WTC11 (cell line): ENCODE data around the gene TFAP2B. TPM values are rescaled to one million over a fixed set of nuclear protein-coding genes. Genes with fewer than 3 reads are reported as not detected.

Experiments used
- ATAC-seq: fragments of 200-7000 bp; cut with Tn5 transposase; 2 replicates; pipeline ENCODE4 v1.10.0; 2021; ENCODE audit warnings: mild to moderate bottlenecking, moderate library complexity
- CTCF ChIA-PET: fragments of 300-600 bp; sonication (Branson Sonifier 250); formaldehyde crosslinking; loops from one replicate; lab custom pipeline; 2021; ENCODE audit warnings: antibody characterized with exemption; lab: Charles Lee
- POLR2A ChIA-PET: fragments of 350-600 bp; sonication (Branson Sonifier 250); formaldehyde crosslinking; loops from one replicate; lab custom pipeline; 2021; ENCODE audit warnings: antibody characterized with exemption; lab: Charles Lee
- DNase-seq: peaks from one replicate; pipeline ENCODE4 v3.0.0; 2021; ENCODE audit warnings: low spot score
- H3K27ac Mint-ChIP-seq: 2 replicates; pipeline ENCODE4 v1.8.0; 2021; ENCODE audit warnings: mixed read lengths
- H3K27me3 Mint-ChIP-seq: 2 replicates; pipeline ENCODE4 v1.8.0; 2021; ENCODE audit warnings: low read depth, mild to moderate bottlenecking, moderate library complexity, mixed read lengths
- H3K36me3 Mint-ChIP-seq: 2 replicates; pipeline ENCODE4 v1.8.0; 2021; ENCODE audit warnings: mixed read lengths
- H3K4me1 Mint-ChIP-seq: 2 replicates; pipeline ENCODE4 v1.8.0; 2022; ENCODE audit warnings: mixed read lengths
- H3K4me3 Mint-ChIP-seq: 2 replicates; pipeline ENCODE4 v1.8.0; 2021; ENCODE audit warnings: mild to moderate bottlenecking, moderate library complexity, mixed read lengths
- H3K9me3 Mint-ChIP-seq: 2 replicates; pipeline ENCODE4 v1.8.0; 2021; ENCODE audit warnings: mixed read lengths
- ATF6 ChIP-seq: sonication (generic); formaldehyde crosslinking; IDR thresholded peaks from 2 replicates; pipeline ENCODE4 v1.8.1; 2023; ENCODE audit warnings: mild to moderate bottlenecking, missing genetic modification reagents
- ELF4 ChIP-seq: sonication (generic); formaldehyde crosslinking; IDR thresholded peaks from 2 replicates; pipeline ENCODE4 v1.8.1; 2022; ENCODE audit warnings: low read depth, mild to moderate bottlenecking, moderate library complexity, missing genetic modification reagents
- ETV6 ChIP-seq: sonication (generic); formaldehyde crosslinking; IDR thresholded peaks from 2 replicates; pipeline ENCODE4 v1.8.1; 2022; ENCODE audit warnings: mild to moderate bottlenecking, missing genetic modification reagents
- GRHL2 ChIP-seq: fragments of 250-450 bp; sonication (Bioruptor Pico); IDR thresholded peaks from 2 replicates; pipeline ENCODE4 v1.8.0; 2022; ENCODE audit warnings: mild to moderate bottlenecking, moderate library complexity; ENCODE audit not compliant: insufficient replicate concordance, severe bottlenecking
- GTF2I ChIP-seq: fragments of 250-450 bp; sonication (Bioruptor Pico); conservative IDR thresholded peaks from 2 replicates; pipeline ENCODE4 v1.4.0; 2021; ENCODE audit warnings: mild to moderate bottlenecking
- HMGA2 ChIP-seq: fragments of 250-450 bp; sonication (Bioruptor Pico); IDR thresholded peaks from 2 replicates; pipeline ENCODE4 v1.4.0; 2021; ENCODE audit warnings: mild to moderate bottlenecking, moderate library complexity
- JUN ChIP-seq: sonication (generic); formaldehyde crosslinking; IDR thresholded peaks from 2 replicates; pipeline ENCODE4 v1.8.0; 2023; ENCODE audit warnings: mild to moderate bottlenecking, missing genetic modification reagents
- KAT7 ChIP-seq: sonication (generic); formaldehyde crosslinking; IDR thresholded peaks from 2 replicates; pipeline ENCODE4 v1.8.1; 2023; ENCODE audit warnings: missing genetic modification reagents, mild to moderate bottlenecking, borderline replicate concordance
- NFE2L1 ChIP-seq: sonication (generic); formaldehyde crosslinking; IDR thresholded peaks from 2 replicates; pipeline ENCODE4 v1.8.1; 2023; ENCODE audit warnings: missing genetic modification reagents
- RELA ChIP-seq: sonication (generic); formaldehyde crosslinking; IDR thresholded peaks from 2 replicates; pipeline ENCODE4 v1.8.1; 2022; ENCODE audit warnings: missing genetic modification reagents, mild to moderate bottlenecking, borderline replicate concordance
- RORB ChIP-seq: fragments of 250-450 bp; sonication (Bioruptor Pico); IDR thresholded peaks from 2 replicates; pipeline ENCODE4 v1.9.0; 2021; ENCODE audit warnings: mild to moderate bottlenecking
- TCF7 ChIP-seq: sonication (generic); formaldehyde crosslinking; IDR thresholded peaks from 2 replicates; pipeline ENCODE4 v1.8.0; 2022; ENCODE audit warnings: mild to moderate bottlenecking, low read depth, missing genetic modification reagents, moderate library complexity
- TP53 ChIP-seq: sonication (generic); formaldehyde crosslinking; IDR thresholded peaks from 2 replicates; pipeline ENCODE4 v1.8.1; 2023; ENCODE audit warnings: mild to moderate bottlenecking, missing genetic modification reagents
- ZBTB43 ChIP-seq: sonication (generic); formaldehyde crosslinking; IDR thresholded peaks from 2 replicates; pipeline ENCODE4 v1.8.1; 2023; ENCODE audit warnings: mild to moderate bottlenecking, missing genetic modification reagents
- ZNF263 ChIP-seq: sonication (generic); formaldehyde crosslinking; IDR thresholded peaks from 2 replicates; pipeline ENCODE4 v1.8.1; 2022; ENCODE audit warnings: low read depth, mild to moderate bottlenecking, moderate library complexity, missing genetic modification reagents
- total RNA-seq: library from RNA; stranded (reverse); gene quantifications from 3 replicates; pipeline ENCODE4 v1.2.3, GENCODE V29; 2021
- TF ChIP-seq, protein P1 (sequence below): sonication (generic); formaldehyde crosslinking; IDR thresholded peaks from 2 replicates; pipeline ENCODE4 v1.8.1; 2023; ENCODE audit warnings: mild to moderate bottlenecking, moderate library complexity, missing genetic modification reagents
- TF ChIP-seq, protein P2 (sequence below): sonication (generic); formaldehyde crosslinking; IDR thresholded peaks from 2 replicates; pipeline ENCODE4 v1.8.0; 2023; ENCODE audit warnings: missing genetic modification reagents
- TF ChIP-seq, protein P3 (sequence below): fragments of 250-450 bp; sonication (Bioruptor Pico); IDR thresholded peaks from 2 replicates; pipeline ENCODE4 v1.9.0; 2021; ENCODE audit warnings: moderate library complexity, mild to moderate bottlenecking, inconsistent platforms, borderline replicate concordance
- TF ChIP-seq, protein P4 (sequence below): fragments of 250-450 bp; sonication (Bioruptor Pico); IDR thresholded peaks from 2 replicates; pipeline ENCODE4 v1.9.0; 2021; ENCODE audit warnings: mild to moderate bottlenecking, borderline replicate concordance
- TF ChIP-seq, protein P5 (sequence below): sonication (generic); formaldehyde crosslinking; conservative IDR thresholded peaks from 2 replicates; pipeline ENCODE4 v1.8.1; 2023; ENCODE audit warnings: mild to moderate bottlenecking, low read depth, missing genetic modification reagents, moderate library complexity

TFAP2B gene
- total RNA-seq, 1 experiment from 2014 or later: not detected

- POLR2A ChIA-PET: interaction anchor here (1.7 kb wide), 1 partner anchor 20 kb away, joined by 5 read pairs; no protein-coding TSS in a partner anchor
- H3K4me3 Mint-ChIP-seq: peak overlapping the region; percentile 45
Observed at GRCh38 chr6:50826037-50826761, 7.5 kb downstream of the TFAP2B start.

DNA sequence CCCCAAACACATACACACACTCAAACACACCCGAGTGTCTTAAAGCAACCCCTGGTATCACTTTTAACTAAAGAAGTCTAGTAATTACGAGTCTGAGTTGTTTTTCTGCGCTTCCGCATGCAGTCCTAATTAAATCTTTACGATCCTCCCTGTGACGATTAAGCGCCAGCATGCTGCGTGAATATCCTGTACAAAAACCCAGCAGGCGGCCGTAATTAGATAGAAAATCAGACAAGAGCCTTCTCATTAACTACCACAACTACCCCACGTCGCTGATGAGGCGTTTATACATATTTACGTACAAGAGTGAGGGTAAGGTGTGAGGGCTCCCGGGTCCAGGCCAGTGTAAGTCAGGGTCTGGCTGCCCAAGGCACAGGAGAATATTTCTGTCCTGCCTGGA is 8.1 kb downstream of the TFAP2B start:
- Mint-ChIP-seq H3K4me1 (peaks cover 79% of the 10 kb centered on the region), H3K27me3 (peaks cover 100% of the 10 kb centered on the region), H3K9me3 (no peaks in the 10 kb centered on the region), H3K36me3 (no peaks in the 10 kb centered on the region), H3K4me3 (peak overlapping the region; percentile 27; the same call in 1 of the 2 replicates), H3K27ac (no peak overlapping the region)
- ChIA-PET CTCF (no interaction called here), POLR2A (no interaction called here)
- ATAC-seq: no peak
- no peak for DNase-seq
- TF ChIP-seq GTF2I (CRISPR knock-in tag) (no peak), JUN (CRISPR knock-in tag) (no peak), ZNF263 (CRISPR knock-in tag) (no peak), ZBTB43 (CRISPR knock-in tag) (no peak), ATF6 (no peak), TP53 (CRISPR knock-in tag) (no peak), ETV6 (no peak), HMGA2 (no peak), GRHL2 (CRISPR knock-in tag) (no peak)
- TF ChIP-seq, protein P1, sequence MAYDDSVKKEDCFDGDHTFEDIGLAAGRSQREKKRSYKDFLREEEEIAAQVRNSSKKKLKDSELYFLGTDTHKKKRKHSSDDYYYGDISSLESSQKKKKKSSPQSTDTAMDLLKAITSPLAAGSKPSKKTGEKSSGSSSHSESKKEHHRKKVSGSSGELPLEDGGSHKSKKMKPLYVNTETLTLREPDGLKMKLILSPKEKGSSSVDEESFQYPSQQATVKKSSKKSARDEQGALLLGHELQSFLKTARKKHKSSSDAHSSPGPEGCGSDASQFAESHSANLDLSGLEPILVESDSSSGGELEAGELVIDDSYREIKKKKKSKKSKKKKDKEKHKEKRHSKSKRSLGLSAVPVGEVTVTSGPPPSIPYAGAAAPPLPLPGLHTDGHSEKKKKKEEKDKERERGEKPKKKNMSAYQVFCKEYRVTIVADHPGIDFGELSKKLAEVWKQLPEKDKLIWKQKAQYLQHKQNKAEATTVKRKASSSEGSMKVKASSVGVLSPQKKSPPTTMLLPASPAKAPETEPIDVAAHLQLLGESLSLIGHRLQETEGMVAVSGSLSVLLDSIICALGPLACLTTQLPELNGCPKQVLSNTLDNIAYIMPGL: no peak

More at GRCh38 chr6:50826037-50826761, 7.5 kb downstream of the TFAP2B start:
- ATAC-seq: no peak
- Mint-ChIP-seq H3K27ac (no peak overlapping the region), H3K27me3 (peaks cover 100% of the 10 kb centered on the region), H3K4me1 (peaks cover 81% of the 10 kb centered on the region), H3K36me3 (no peaks in the 10 kb centered on the region), H3K9me3 (no peaks in the 10 kb centered on the region)
- CTCF ChIA-PET: interaction anchor here (3.3 kb wide), 1 partner anchor 19 kb away, joined by 14 read pairs; no protein-coding TSS in a partner anchor
- DNase-seq: no peak
- TF ChIP-seq, protein P2, sequence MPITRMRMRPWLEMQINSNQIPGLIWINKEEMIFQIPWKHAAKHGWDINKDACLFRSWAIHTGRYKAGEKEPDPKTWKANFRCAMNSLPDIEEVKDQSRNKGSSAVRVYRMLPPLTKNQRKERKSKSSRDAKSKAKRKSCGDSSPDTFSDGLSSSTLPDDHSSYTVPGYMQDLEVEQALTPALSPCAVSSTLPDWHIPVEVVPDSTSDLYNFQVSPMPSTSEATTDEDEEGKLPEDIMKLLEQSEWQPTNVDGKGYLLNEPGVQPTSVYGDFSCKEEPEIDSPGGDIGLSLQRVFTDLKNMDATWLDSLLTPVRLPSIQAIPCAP (CRISPR knock-in tag): no peak
- no peak for TF ChIP-seq RORB
- no peak for TF ChIP-seq RELA (CRISPR knock-in tag)
- TF ChIP-seq, protein P3, sequence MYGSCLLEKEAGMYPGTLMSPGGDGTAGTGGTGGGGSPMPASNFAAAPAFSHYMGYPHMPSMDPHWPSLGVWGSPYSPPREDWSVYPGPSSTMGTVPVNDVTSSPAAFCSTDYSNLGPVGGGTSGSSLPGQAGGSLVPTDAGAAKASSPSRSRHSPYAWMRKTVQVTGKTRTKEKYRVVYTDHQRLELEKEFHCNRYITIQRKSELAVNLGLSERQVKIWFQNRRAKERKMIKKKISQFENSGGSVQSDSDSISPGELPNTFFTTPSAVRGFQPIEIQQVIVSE (CRISPR knock-in tag): no peak
- TF ChIP-seq ZNF263 (CRISPR knock-in tag): no peak
- TF ChIP-seq, protein P4, sequence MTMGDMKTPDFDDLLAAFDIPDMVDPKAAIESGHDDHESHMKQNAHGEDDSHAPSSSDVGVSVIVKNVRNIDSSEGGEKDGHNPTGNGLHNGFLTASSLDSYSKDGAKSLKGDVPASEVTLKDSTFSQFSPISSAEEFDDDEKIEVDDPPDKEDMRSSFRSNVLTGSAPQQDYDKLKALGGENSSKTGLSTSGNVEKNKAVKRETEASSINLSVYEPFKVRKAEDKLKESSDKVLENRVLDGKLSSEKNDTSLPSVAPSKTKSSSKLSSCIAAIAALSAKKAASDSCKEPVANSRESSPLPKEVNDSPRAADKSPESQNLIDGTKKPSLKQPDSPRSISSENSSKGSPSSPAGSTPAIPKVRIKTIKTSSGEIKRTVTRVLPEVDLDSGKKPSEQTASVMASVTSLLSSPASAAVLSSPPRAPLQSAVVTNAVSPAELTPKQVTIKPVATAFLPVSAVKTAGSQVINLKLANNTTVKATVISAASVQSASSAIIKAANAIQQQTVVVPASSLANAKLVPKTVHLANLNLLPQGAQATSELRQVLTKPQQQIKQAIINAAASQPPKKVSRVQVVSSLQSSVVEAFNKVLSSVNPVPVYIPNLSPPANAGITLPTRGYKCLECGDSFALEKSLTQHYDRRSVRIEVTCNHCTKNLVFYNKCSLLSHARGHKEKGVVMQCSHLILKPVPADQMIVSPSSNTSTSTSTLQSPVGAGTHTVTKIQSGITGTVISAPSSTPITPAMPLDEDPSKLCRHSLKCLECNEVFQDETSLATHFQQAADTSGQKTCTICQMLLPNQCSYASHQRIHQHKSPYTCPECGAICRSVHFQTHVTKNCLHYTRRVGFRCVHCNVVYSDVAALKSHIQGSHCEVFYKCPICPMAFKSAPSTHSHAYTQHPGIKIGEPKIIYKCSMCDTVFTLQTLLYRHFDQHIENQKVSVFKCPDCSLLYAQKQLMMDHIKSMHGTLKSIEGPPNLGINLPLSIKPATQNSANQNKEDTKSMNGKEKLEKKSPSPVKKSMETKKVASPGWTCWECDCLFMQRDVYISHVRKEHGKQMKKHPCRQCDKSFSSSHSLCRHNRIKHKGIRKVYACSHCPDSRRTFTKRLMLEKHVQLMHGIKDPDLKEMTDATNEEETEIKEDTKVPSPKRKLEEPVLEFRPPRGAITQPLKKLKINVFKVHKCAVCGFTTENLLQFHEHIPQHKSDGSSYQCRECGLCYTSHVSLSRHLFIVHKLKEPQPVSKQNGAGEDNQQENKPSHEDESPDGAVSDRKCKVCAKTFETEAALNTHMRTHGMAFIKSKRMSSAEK: no peak
- no peak for TF ChIP-seq KAT7
- TF ChIP-seq, protein P5, sequence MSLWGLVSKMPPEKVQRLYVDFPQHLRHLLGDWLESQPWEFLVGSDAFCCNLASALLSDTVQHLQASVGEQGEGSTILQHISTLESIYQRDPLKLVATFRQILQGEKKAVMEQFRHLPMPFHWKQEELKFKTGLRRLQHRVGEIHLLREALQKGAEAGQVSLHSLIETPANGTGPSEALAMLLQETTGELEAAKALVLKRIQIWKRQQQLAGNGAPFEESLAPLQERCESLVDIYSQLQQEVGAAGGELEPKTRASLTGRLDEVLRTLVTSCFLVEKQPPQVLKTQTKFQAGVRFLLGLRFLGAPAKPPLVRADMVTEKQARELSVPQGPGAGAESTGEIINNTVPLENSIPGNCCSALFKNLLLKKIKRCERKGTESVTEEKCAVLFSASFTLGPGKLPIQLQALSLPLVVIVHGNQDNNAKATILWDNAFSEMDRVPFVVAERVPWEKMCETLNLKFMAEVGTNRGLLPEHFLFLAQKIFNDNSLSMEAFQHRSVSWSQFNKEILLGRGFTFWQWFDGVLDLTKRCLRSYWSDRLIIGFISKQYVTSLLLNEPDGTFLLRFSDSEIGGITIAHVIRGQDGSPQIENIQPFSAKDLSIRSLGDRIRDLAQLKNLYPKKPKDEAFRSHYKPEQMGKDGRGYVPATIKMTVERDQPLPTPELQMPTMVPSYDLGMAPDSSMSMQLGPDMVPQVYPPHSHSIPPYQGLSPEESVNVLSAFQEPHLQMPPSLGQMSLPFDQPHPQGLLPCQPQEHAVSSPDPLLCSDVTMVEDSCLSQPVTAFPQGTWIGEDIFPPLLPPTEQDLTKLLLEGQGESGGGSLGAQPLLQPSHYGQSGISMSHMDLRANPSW (CRISPR knock-in tag): no peak
- TF ChIP-seq ELF4 (CRISPR knock-in tag): no peak
- no peak for TF ChIP-seq HMGA2
- no peak for TF ChIP-seq TCF7
- TF ChIP-seq NFE2L1 (CRISPR knock-in tag): no peak
